ENCODE data around the gene PCSK6.

DNA sequence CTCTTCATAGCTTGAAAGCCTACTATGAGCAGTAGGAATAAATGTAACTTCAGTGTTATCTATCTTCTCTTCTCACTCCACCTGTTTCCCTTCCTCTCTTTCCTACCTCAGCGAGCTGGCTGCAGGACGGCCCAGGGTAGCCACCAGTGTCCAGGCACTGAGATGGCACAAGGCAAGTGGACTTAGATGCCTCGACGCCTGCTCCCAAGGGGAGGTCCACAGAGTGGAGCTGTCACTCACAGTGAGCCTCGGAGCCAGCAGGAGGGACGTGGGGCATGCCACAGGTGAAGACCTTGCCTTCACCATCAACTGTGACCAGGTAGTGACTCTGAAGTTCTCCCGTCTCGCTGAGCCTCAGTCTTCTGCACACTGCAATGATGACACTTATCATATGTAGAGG is 88.2 kb downstream of the PCSK6 start:
- TF ChIP-seq, protein P1, sequence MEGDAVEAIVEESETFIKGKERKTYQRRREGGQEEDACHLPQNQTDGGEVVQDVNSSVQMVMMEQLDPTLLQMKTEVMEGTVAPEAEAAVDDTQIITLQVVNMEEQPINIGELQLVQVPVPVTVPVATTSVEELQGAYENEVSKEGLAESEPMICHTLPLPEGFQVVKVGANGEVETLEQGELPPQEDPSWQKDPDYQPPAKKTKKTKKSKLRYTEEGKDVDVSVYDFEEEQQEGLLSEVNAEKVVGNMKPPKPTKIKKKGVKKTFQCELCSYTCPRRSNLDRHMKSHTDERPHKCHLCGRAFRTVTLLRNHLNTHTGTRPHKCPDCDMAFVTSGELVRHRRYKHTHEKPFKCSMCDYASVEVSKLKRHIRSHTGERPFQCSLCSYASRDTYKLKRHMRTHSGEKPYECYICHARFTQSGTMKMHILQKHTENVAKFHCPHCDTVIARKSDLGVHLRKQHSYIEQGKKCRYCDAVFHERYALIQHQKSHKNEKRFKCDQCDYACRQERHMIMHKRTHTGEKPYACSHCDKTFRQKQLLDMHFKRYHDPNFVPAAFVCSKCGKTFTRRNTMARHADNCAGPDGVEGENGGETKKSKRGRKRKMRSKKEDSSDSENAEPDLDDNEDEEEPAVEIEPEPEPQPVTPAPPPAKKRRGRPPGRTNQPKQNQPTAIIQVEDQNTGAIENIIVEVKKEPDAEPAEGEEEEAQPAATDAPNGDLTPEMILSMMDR (IDR thresholded peaks at IDR 0.05; ENCODE audit: insufficient read depth, low read depth, low read length), result no peak
- no peak for TF ChIP-seq EZH2 (IDR thresholded peaks at IDR 0.05; ENCODE audit: insufficient read depth, low read length)
